ENCODE results near the gene RANBP10.

GRCh38 chr16:67841816-67842508, 35.6 kb upstream of the RANBP10 start, which contains the start of gene THAP11:
- TF ChIP-seq CTCF (IDR thresholded peaks at IDR 0.05) = peak; percentile 72 to 96
- peak in 2 of 3 donors; percentile 13 to 83 for TF ChIP-seq POLR2AphosphoS5 (IDR thresholded peaks at IDR 0.05)
